OCI-LY7 (cell line): ENCODE data around the gene LAGE3.

Experiments used
- EZH2phosphoT487 ChIP-seq: fragments of 200-600 bp; sonication (generic); IDR thresholded peaks from 2 replicates; pipeline ENCODE4 v1.6.1; 2018; ENCODE audit warnings: low read depth, borderline replicate concordance, mild to moderate bottlenecking, mixed run types, antibody characterized with exemption, low read length, moderate library complexity, mixed read lengths
- TF ChIP-seq, protein P1 (sequence below): fragments of 200-600 bp; sonication (generic); conservative IDR thresholded peaks from 2 replicates; pipeline ENCODE4 v1.5.1; 2014; ENCODE audit warnings: mild to moderate bottlenecking, antibody characterized with exemption, low read length, moderate library complexity, mixed read lengths

DNA sequence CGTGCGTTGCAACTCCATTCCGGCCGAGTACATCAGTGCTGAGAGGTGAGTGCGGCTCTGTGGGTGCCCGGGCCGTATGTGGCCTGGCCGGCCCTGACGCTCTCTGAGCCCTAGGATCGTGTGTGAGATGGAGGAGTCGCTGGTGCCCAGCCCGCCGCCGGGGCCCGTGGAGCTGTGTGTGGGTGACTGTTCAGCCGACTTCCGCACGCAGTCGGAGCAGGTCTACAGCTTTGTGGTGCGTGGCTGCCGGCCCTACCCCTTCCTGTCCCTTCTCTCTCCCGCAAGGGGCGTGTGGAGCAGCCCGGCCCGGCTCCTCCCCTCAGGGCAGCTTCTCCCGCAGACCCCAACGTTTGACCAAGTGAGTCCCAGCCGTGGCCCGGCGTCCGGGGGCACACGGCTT is 13.0 kb downstream of the LAGE3 start:
- TF ChIP-seq, protein P1, sequence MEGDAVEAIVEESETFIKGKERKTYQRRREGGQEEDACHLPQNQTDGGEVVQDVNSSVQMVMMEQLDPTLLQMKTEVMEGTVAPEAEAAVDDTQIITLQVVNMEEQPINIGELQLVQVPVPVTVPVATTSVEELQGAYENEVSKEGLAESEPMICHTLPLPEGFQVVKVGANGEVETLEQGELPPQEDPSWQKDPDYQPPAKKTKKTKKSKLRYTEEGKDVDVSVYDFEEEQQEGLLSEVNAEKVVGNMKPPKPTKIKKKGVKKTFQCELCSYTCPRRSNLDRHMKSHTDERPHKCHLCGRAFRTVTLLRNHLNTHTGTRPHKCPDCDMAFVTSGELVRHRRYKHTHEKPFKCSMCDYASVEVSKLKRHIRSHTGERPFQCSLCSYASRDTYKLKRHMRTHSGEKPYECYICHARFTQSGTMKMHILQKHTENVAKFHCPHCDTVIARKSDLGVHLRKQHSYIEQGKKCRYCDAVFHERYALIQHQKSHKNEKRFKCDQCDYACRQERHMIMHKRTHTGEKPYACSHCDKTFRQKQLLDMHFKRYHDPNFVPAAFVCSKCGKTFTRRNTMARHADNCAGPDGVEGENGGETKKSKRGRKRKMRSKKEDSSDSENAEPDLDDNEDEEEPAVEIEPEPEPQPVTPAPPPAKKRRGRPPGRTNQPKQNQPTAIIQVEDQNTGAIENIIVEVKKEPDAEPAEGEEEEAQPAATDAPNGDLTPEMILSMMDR = no peak
- TF ChIP-seq EZH2phosphoT487 = no peak
